ENCODE results near the gene USP3. TPM values are rescaled to one million over a fixed set of nuclear protein-coding genes. Genes with fewer than 3 reads are reported as not detected.

The USP3 gene
- total and polyA plus RNA-seq, 3 donors from 2014 or later: 23.2 to 43.1 (median 38.5) TPM

GRCh38 chr15:63597821-63598220, 93.4 kb downstream of the USP3 start:
- peak overlapping the region; percentile 53 to 89 for H3K27ac ChIP-seq
- peak overlapping the region; percentile 26 to 29 for H3K4me3 ChIP-seq
- peaks cover 35% of the 10 kb centered on the region for H3K4me1 ChIP-seq
- no peaks in the 10 kb centered on the region for H3K9me3 ChIP-seq
- intact Hi-C loops (cut with DNase I; ENCODE audit: low total_unique reads): loop anchor here (5.0 kb wide), 1 partner anchor 96 kb away; the partner anchor contains the start of gene USP3
- no peaks in the 10 kb centered on the region for H3K27me3 ChIP-seq
- peak; percentile 51 for DNase-seq
- H3K36me3 ChIP-seq (ENCODE audit: low read depth, missing control alignments): no peaks in the 10 kb centered on the region
- WGBS, 2 donors: 61 to 69% methylated on average over 4 to 6 of the region's 6 CpGs
- TF ChIP-seq POLR2A (IDR thresholded peaks at IDR 0.05) (no peak), CTCF (IDR thresholded peaks at IDR 0.05) (no peak)

- WGBS, 2 donors: 55 to 60% methylated on average over 12 of the region's 12 CpGs
- TF ChIP-seq CTCF (IDR thresholded peaks at IDR 0.05) (no peak), POLR2A (IDR thresholded peaks at IDR 0.05) (no peak)
- intact Hi-C loops (cut with DNase I; ENCODE audit: low total_unique reads): loop anchor here (5.0 kb wide), 1 partner anchor 96 kb away; the partner anchor contains the start of gene USP3
- no peaks in the 10 kb centered on the region for H3K9me3 ChIP-seq
- no peaks in the 10 kb centered on the region for H3K27me3 ChIP-seq
- no peak for DNase-seq
- H3K4me1 ChIP-seq: peaks cover 38% of the 10 kb centered on the region
- peak overlapping the region; percentile 53 to 89 for H3K27ac ChIP-seq
- H3K36me3 ChIP-seq (ENCODE audit: low read depth, missing control alignments): no peaks in the 10 kb centered on the region
- no peak overlapping the region for H3K4me3 ChIP-seq
These were observed 94.3 kb downstream of the USP3 start for GRCh38 chr15:63598473-63599400.

- Histone ChIP-seq H3K4me3 (peak overlapping the region; percentile 60 to 66), H3K36me3 (ENCODE audit: low read depth, missing control alignments) (no peaks in the 10 kb centered on the region), H3K9me3 (no peaks in the 10 kb centered on the region), H3K4me1 (peaks cover 38% of the 10 kb centered on the region), H3K27ac (peak overlapping the region; percentile 53 to 89), H3K27me3 (no peaks in the 10 kb centered on the region)
- DNase-seq: peak; percentile 71
- intact Hi-C loops (cut with DNase I; ENCODE audit: low total_unique reads): loop anchor here (5.0 kb wide), 1 partner anchor 97 kb away; the partner anchor contains the start of gene USP3
- TF ChIP-seq CTCF (IDR thresholded peaks at IDR 0.05) (peak in 2 of 3 experiments; percentile 49 to 66), POLR2A (IDR thresholded peaks at IDR 0.05) (no peak)
- 27 to 29% methylated on average over 12 to 19 of the region's 19 CpGs for WGBS, 2 donors
These were observed 95.1 kb downstream of the USP3 start for GRCh38 chr15:63599401-63600000.

- Histone ChIP-seq H3K27me3 (no peaks in the 10 kb centered on the region), H3K4me3 (peak overlapping the region; percentile 60 to 66), H3K9me3 (no peaks in the 10 kb centered on the region), H3K4me1 (peaks cover 38% of the 10 kb centered on the region), H3K36me3 (ENCODE audit: low read depth, missing control alignments) (no peaks in the 10 kb centered on the region), H3K27ac (peak overlapping the region; percentile 53 to 89)
- TF ChIP-seq POLR2A (IDR thresholded peaks at IDR 0.05): no peak
- no peak for TF ChIP-seq CTCF (IDR thresholded peaks at IDR 0.05)
- WGBS, 2 donors: 7 to 12% methylated on average over 11 to 26 of the region's 26 CpGs
- no peak for DNase-seq
- intact Hi-C loops (cut with DNase I; ENCODE audit: low total_unique reads): no loop called here
These were observed 95.7 kb downstream of the USP3 start for GRCh38 chr15:63600001-63600615.

Data from testis (tissue), 3 donors.